Muscle layer of duodenum (tissue), 2 donors: ENCODE measurements around the gene BTN3A1.

Source experiments
- H3K27ac ChIP-seq: one replicate; pipeline ENCODE4 v1.7.0; 2013; ENCODE audit warnings: mild to moderate bottlenecking, low read length
- H3K27me3 ChIP-seq: one replicate; pipeline ENCODE4 v1.7.0; 2013; ENCODE audit warnings: low read depth, mild to moderate bottlenecking, control low read depth, low read length
- H3K36me3 ChIP-seq, 2 donors: one replicate each; pipeline ENCODE4 v1.7.0; 2013; ENCODE audit warnings: low read length in 2 of 2, control low read depth in 1 of 2, mild to moderate bottlenecking in 1 of 2; ENCODE audit not compliant: insufficient read depth in 2 of 2, control insufficient read depth in 1 of 2
- H3K4me1 ChIP-seq, 2 donors: one replicate each; pipeline ENCODE4 v1.7.0; 2013; ENCODE audit warnings: low read length in 2 of 2, mild to moderate bottlenecking in 2 of 2, control low read depth in 1 of 2, moderate library complexity in 1 of 2; ENCODE audit not compliant: insufficient read depth in 2 of 2, control insufficient read depth in 1 of 2
- H3K4me3 ChIP-seq, 2 donors: one replicate each; pipeline ENCODE4 v1.7.0; 2013; ENCODE audit warnings: low read length in 2 of 2, low read depth in 1 of 2, mild to moderate bottlenecking in 1 of 2
- H3K9me3 ChIP-seq, 2 donors: one replicate each; pipeline ENCODE4 v1.7.0; 2013; ENCODE audit warnings: low read length in 2 of 2, control low read depth in 1 of 2, mild to moderate bottlenecking in 1 of 2; ENCODE audit not compliant: control insufficient read depth in 1 of 2
- donor health status: healthy.

Gene BTN3A1

GRCh38 chr6:26380256-26380655 is 21.8 kb upstream of the BTN3A1 start:
- no peaks in the 10 kb centered on the region for H3K27me3 ChIP-seq
- H3K36me3 ChIP-seq = peaks cover 2% of the 10 kb centered on the region in 2 donors
- H3K27ac ChIP-seq = no peak overlapping the region
- peaks cover 0 to 12% of the 10 kb centered on the region in 2 donors for H3K4me1 ChIP-seq
- H3K4me3 ChIP-seq = no peak overlapping the region
- H3K9me3 ChIP-seq = no peaks in the 10 kb centered on the region

DNA sequence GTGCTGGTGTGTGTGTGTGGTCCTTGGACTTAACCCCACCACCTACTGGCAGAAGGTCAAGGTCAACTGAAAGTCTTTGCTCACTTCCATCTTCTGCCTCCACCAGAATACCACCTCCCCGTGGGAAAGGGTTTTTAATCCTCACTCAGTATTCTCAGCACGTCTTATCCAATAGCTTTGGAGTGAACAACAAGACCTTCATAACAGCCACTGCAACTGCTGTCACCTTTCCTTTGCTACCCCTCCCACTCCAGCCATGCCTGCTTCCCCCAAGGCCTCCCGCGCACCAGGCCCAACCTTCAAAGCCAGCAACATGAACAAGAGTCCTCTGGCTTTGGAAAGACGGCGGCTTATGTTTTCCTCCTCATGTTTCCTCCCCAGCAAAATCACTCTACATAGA is 20.0 kb upstream of the BTN3A1 start:
- Histone ChIP-seq H3K4me1 (peaks cover 0 to 12% of the 10 kb centered on the region in 2 donors), H3K27me3 (no peaks in the 10 kb centered on the region), H3K36me3 (no peaks in the 10 kb centered on the region), H3K4me3 (no peak overlapping the region), H3K9me3 (no peaks in the 10 kb centered on the region), H3K27ac (no peak overlapping the region)

GRCh38 chr6:26383624-26384417 is 18.3 kb upstream of the BTN3A1 start:
- H3K9me3 ChIP-seq = no peaks in the 10 kb centered on the region
- peaks cover 0 to 12% of the 10 kb centered on the region in 2 donors for H3K4me1 ChIP-seq
- H3K27ac ChIP-seq = peak overlapping the region; percentile 86
- H3K4me3 ChIP-seq = peak overlapping the region; percentile 71 to 98
- H3K36me3 ChIP-seq = no peaks in the 10 kb centered on the region
- H3K27me3 ChIP-seq = no peaks in the 10 kb centered on the region

DNA sequence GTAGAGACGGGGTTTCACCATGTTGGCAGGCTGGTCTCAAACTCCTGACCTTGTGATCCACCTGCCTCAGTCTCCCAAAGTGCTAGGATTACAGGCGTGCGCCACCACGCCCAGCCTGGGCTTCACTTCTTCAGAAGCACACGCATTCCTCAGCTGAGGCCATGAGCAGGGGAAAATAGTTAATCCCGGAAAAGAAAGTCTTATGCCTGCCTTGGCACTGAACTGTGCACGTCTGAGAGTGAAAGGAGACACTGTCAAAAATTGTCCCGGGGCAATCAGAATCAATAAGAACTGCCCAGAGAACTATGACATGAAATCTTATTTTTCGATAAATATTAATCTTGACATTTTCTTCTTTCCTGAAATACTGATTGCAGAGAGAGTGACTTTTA is 16.3 kb upstream of the BTN3A1 start:
- Histone ChIP-seq H3K27me3 (no peaks in the 10 kb centered on the region), H3K4me3 (no peak overlapping the region), H3K9me3 (no peaks in the 10 kb centered on the region), H3K27ac (no peak overlapping the region), H3K4me1 (peaks cover 0 to 12% of the 10 kb centered on the region in 2 donors), H3K36me3 (peaks cover 6 to 16% of the 10 kb centered on the region in 2 donors)

GRCh38 chr6:26387565-26387964 is 14.5 kb upstream of the BTN3A1 start:
- H3K27me3 ChIP-seq = no peaks in the 10 kb centered on the region
- no peaks in the 10 kb centered on the region for H3K9me3 ChIP-seq
- H3K36me3 ChIP-seq = peaks cover 16 to 18% of the 10 kb centered on the region in 2 donors
- no peak overlapping the region for H3K4me3 ChIP-seq
- no peak overlapping the region for H3K27ac ChIP-seq
- H3K4me1 ChIP-seq = peaks cover 0 to 12% of the 10 kb centered on the region in 2 donors

DNA sequence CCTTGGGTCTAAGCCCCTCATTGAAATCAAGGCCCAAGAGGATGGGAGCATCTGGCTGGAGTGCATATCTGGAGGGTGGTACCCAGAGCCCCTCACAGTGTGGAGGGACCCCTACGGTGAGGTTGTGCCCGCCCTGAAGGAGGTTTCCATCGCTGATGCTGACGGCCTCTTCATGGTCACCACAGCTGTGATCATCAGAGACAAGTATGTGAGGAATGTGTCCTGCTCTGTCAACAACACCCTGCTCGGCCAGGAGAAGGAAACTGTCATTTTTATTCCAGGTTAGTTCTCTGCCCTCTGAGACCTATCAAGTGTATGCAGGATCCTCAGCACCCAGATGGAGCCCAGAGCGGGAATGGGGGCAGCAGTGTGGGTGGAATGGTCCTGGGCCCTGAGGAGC is 14.1 kb upstream of the BTN3A1 start:
- Histone ChIP-seq H3K27ac (no peak overlapping the region), H3K4me3 (no peak overlapping the region), H3K27me3 (no peaks in the 10 kb centered on the region), H3K4me1 (peaks cover 0 to 12% of the 10 kb centered on the region in 2 donors), H3K9me3 (no peaks in the 10 kb centered on the region), H3K36me3 (peaks cover 16 to 18% of the 10 kb centered on the region in 2 donors)

DNA sequence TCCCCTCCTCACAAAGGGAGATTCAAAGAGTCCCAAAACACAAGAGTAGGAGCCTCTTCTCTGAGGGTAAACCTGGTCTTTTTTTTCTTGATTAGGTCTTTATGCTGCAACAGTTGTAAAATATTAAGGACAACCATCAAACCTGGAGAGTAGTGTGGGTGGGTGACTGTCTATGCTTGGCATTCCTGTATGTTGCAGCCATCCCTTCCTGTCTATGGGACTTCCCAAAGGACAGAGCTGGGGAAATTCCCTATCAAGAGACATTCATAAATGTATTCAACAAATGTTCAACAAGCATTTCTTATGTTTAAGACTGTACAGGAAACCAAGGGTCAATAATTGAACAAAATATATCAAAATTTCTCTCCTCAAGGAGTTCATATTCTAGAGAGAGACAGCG is 13.6 kb upstream of the BTN3A1 start:
- no peak overlapping the region for H3K4me3 ChIP-seq
- peaks cover 0 to 12% of the 10 kb centered on the region in 2 donors for H3K4me1 ChIP-seq
- H3K27ac ChIP-seq = no peak overlapping the region
- no peaks in the 10 kb centered on the region for H3K27me3 ChIP-seq
- H3K9me3 ChIP-seq = no peaks in the 10 kb centered on the region
- H3K36me3 ChIP-seq = peaks cover 16 to 18% of the 10 kb centered on the region in 2 donors

GRCh38 chr6:26389349-26389894 is 12.7 kb upstream of the BTN3A1 start:
- H3K4me3 ChIP-seq = no peak overlapping the region
- no peaks in the 10 kb centered on the region for H3K27me3 ChIP-seq
- H3K9me3 ChIP-seq = no peaks in the 10 kb centered on the region
- peaks cover 0 to 4% of the 10 kb centered on the region in 2 donors for H3K4me1 ChIP-seq
- H3K27ac ChIP-seq = no peak overlapping the region
- H3K36me3 ChIP-seq = peaks cover 16 to 18% of the 10 kb centered on the region in 2 donors

DNA sequence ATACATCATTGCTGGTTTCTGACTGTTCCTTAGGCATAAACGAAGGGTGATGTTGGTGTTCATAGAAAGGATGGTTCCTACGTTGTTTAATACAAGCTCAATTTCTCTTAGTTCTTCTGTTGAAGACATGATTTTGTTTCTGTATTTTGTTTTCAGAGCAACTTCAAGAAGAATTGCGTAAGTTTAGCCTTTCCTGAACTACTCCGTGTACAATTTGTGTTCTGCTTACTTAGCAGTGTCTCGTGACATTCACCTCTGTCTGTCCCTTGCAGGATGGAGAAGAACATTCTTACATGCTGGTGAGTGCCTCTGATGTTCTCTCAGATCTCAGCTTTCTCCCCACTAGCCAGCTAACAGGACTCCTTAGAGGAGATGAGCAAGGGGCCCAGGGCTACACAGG is 11.5 kb upstream of the BTN3A1 start:
- H3K4me1 ChIP-seq = no peaks in the 10 kb centered on the region
- H3K36me3 ChIP-seq = peaks cover 16 to 18% of the 10 kb centered on the region in 2 donors
- no peak overlapping the region for H3K4me3 ChIP-seq
- no peaks in the 10 kb centered on the region for H3K9me3 ChIP-seq
- H3K27me3 ChIP-seq = no peaks in the 10 kb centered on the region
- H3K27ac ChIP-seq = no peak overlapping the region

DNA sequence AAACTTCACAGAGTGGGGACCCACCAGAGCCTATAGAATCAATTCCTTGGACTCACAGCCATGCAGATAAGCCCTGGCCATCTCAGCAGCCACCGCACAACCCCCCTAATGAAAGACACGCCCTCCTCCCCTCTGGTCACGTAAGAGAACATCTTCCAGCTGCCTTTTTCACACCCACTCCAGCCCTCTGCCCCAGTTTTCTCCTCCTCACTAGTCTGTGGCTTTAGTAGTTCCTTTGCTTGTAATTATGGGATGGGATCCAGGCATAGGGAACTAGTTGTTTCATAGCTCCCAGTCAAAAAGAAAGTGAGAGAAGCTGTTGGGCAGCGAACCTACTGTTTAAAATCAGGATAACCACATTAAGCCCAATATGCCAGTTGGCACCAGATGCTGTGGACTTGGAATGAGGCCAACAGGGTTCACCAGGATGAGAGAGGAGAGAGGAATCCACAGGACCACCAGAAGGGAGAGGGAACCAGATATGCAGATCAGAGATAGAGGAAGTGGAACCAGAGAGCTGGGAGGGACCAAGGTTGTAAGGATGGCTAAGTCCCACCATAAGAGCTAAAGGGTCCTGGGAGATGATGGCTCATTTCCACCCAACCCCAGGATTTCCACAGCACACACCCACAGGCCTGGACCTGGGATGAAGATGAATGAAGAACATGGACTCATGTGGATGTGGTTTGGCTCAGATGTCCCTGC is 9.0 kb upstream of the BTN3A1 start:
- Histone ChIP-seq H3K27ac (no peak overlapping the region), H3K27me3 (no peaks in the 10 kb centered on the region), H3K9me3 (no peaks in the 10 kb centered on the region), H3K4me3 (no peak overlapping the region), H3K4me1 (no peaks in the 10 kb centered on the region), H3K36me3 (peaks cover 16 to 18% of the 10 kb centered on the region in 2 donors)

GRCh38 chr6:26394289-26394688 is 7.8 kb upstream of the BTN3A1 start:
- Histone ChIP-seq H3K27ac (no peak overlapping the region), H3K4me3 (no peak overlapping the region), H3K27me3 (no peaks in the 10 kb centered on the region), H3K4me1 (no peaks in the 10 kb centered on the region), H3K9me3 (no peaks in the 10 kb centered on the region), H3K36me3 (peaks cover 14 to 18% of the 10 kb centered on the region in 2 donors)
